ENCODE data around the gene CDH11. TPM values are rescaled to one million over a fixed set of nuclear protein-coding genes. Genes with fewer than 3 reads are reported as not detected.

The CDH11 gene
- polyA plus RNA-seq, 1 donor (not counting 4 experiments of a cell fraction or from before 2014, with no cell fraction given) = 36.8 TPM

GRCh38 chr16:64916051-64916450 lies 205.8 kb downstream of the CDH11 start:
- Histone ChIP-seq H4K20me1 (ENCODE audit: control insufficient read depth, extremely low read depth, insufficient read depth, low read length) (no peaks in the 10 kb centered on the region), H3K4me2 (ENCODE audit: control insufficient read depth, extremely low read depth, insufficient read depth, low read depth, low read length) (no peak overlapping the region), H3K27ac (ENCODE audit: control insufficient read depth, insufficient read depth, low read length) (no peak overlapping the region), H3K9me1 (ENCODE audit: control insufficient read depth, extremely low read depth, insufficient read depth, low read length) (no peaks in the 10 kb centered on the region), H3K27me3 (ENCODE audit: control insufficient read depth, extremely low read depth, insufficient read depth, low read length) (no peaks in the 10 kb centered on the region), H3K4me1 (ENCODE audit: control insufficient read depth, extremely low read depth, insufficient read depth, low read length) (no peaks in the 10 kb centered on the region), H2AFZ (ENCODE audit: control insufficient read depth, low read length) (no peak overlapping the region), H3K79me2 (ENCODE audit: control insufficient read depth, insufficient read depth, low read length) (no peaks in the 10 kb centered on the region), H3K36me3 (ENCODE audit: control insufficient read depth in 2 of 2, extremely low read depth in 1 of 2, insufficient read depth in 2 of 2, low read length in 2 of 2) (no peaks in the 10 kb centered on the region), H3K9ac (ENCODE audit: control insufficient read depth, extremely low read depth, insufficient read depth, low read length) (no peak overlapping the region), H3K4me3 (ENCODE audit: control insufficient read depth in 2 of 3, extremely low read depth in 1 of 3, insufficient read depth in 2 of 3, low read depth in 1 of 3, low read length in 3 of 3) (no peak overlapping the region), H3K9me3 (ENCODE audit: control insufficient read depth, low read depth, low read length) (no peaks in the 10 kb centered on the region)
- TF ChIP-seq CTCF (optimal IDR thresholded peaks at IDR 0.05 in 1 of 3, IDR thresholded peaks at IDR 0.05 in 1 of 3, conservative IDR thresholded peaks at IDR 0.05 in 1 of 3; ENCODE audit: extremely low read depth in 1 of 3, insufficient read depth in 2 of 3, low read length in 3 of 3) = no peak
- no peak for TF ChIP-seq EZH2 (IDR thresholded peaks at IDR 0.05; ENCODE audit: low read length)
- FAIRE-seq (no peak), DNase-seq (ENCODE audit: low read depth, low spot score) (no peak)
- dilution Hi-C loops (cut with MboI; ENCODE audit: extremely low pct_ligation_motif_present, low sequenced_read_pairs) = no loop called here

- Histone ChIP-seq H3K4me1 (ENCODE audit: control insufficient read depth, extremely low read depth, insufficient read depth, low read length) (no peaks in the 10 kb centered on the region), H3K4me2 (ENCODE audit: control insufficient read depth, extremely low read depth, insufficient read depth, low read depth, low read length) (no peak overlapping the region)
- dilution Hi-C loops (cut with MboI; ENCODE audit: extremely low pct_ligation_motif_present, low sequenced_read_pairs) = no loop called here
Measured at GRCh38 chr16:64910356-64910755, 211.5 kb downstream of the CDH11 start.

More at GRCh38 chr16:64910356-64910755, 211.5 kb downstream of the CDH11 start:
- no peak overlapping the region for H3K27ac ChIP-seq (ENCODE audit: control insufficient read depth, insufficient read depth, low read length)
- no peak overlapping the region for H3K4me3 ChIP-seq (ENCODE audit: control insufficient read depth in 2 of 3, extremely low read depth in 1 of 3, insufficient read depth in 2 of 3, low read depth in 1 of 3, low read length in 3 of 3)
- H3K79me2 ChIP-seq (ENCODE audit: control insufficient read depth, insufficient read depth, low read length) = no peaks in the 10 kb centered on the region
- FAIRE-seq (no peak), DNase-seq (ENCODE audit: low read depth, low spot score) (no peak)
- no peaks in the 10 kb centered on the region for H3K9me3 ChIP-seq (ENCODE audit: control insufficient read depth, low read depth, low read length)
- TF ChIP-seq CTCF (optimal IDR thresholded peaks at IDR 0.05 in 1 of 3, IDR thresholded peaks at IDR 0.05 in 1 of 3, conservative IDR thresholded peaks at IDR 0.05 in 1 of 3; ENCODE audit: extremely low read depth in 1 of 3, insufficient read depth in 2 of 3, low read length in 3 of 3) = no peak
- no peak for TF ChIP-seq EZH2 (IDR thresholded peaks at IDR 0.05; ENCODE audit: low read length)
- no peaks in the 10 kb centered on the region for H3K27me3 ChIP-seq (ENCODE audit: control insufficient read depth, extremely low read depth, insufficient read depth, low read length)
- H3K36me3 ChIP-seq (ENCODE audit: control insufficient read depth in 2 of 2, extremely low read depth in 1 of 2, insufficient read depth in 2 of 2, low read length in 2 of 2) = no peaks in the 10 kb centered on the region
- H4K20me1 ChIP-seq (ENCODE audit: control insufficient read depth, extremely low read depth, insufficient read depth, low read length) = no peaks in the 10 kb centered on the region
- no peaks in the 10 kb centered on the region for H3K9me1 ChIP-seq (ENCODE audit: control insufficient read depth, extremely low read depth, insufficient read depth, low read length)
- no peak overlapping the region for H3K9ac ChIP-seq (ENCODE audit: control insufficient read depth, extremely low read depth, insufficient read depth, low read length)
- H2AFZ ChIP-seq (ENCODE audit: control insufficient read depth, low read length) = no peak overlapping the region
